Activated naive CD8-positive, alpha-beta T cell treated with anti-CD3 and anti-CD28 coated beads, Interleukin-2, amount 10 ng/mL, durations not matched to agents 7 days and 5 days (primary cell): ENCODE data around the gene CST9. TPM values are rescaled to one million over a fixed set of nuclear protein-coding genes. Genes with fewer than 3 reads are reported as not detected.

Experiments
- ATAC-seq: fragments of 150-1000 bp; cut with Tn5 transposase; one replicate; pipeline ENCODE4 v1.10.0; 2021; ENCODE audit warnings: low read depth, moderate library complexity
- POLR2A ChIA-PET: fragments of 350-600 bp; sonication (Branson Sonifier 250); formaldehyde crosslinking; loops from one replicate; lab custom pipeline; 2021; ENCODE audit warnings: antibody characterized with exemption; lab: Charles Lee
- DNase-seq: peaks from one replicate; pipeline ENCODE4 v3.0.0; 2021
- H3K27ac Mint-ChIP-seq: one replicate; pipeline ENCODE4 v1.8.0; 2022; ENCODE audit warnings: mild to moderate bottlenecking, mixed read lengths
- H3K27me3 Mint-ChIP-seq: one replicate; pipeline ENCODE4 v1.8.0; 2022; ENCODE audit warnings: mild to moderate bottlenecking, moderate library complexity, mixed read lengths
- H3K36me3 Mint-ChIP-seq: one replicate; pipeline ENCODE4 v1.8.0; 2021; ENCODE audit warnings: mild to moderate bottlenecking, mixed read lengths
- H3K4me1 Mint-ChIP-seq: one replicate; pipeline ENCODE4 v1.8.0; 2021; ENCODE audit warnings: mixed read lengths
- H3K4me3 Mint-ChIP-seq: one replicate; pipeline ENCODE4 v1.8.0; 2022; ENCODE audit warnings: mild to moderate bottlenecking, moderate library complexity, mixed read lengths
- H3K9me3 Mint-ChIP-seq: one replicate; pipeline ENCODE4 v1.8.0; 2021; ENCODE audit warnings: mixed read lengths
- total RNA-seq, 2 experiments: library from RNA; stranded (reverse); gene quantifications; one replicate each; pipeline ENCODE4 v1.2.3, GENCODE V29; 2021

CST9 gene
- total RNA-seq, 2 experiments from 2014 or later, result not detected

- Mint-ChIP-seq H3K27me3 (peaks cover 26% of the 10 kb centered on the region), H3K4me3 (no peak overlapping the region), H3K36me3 (no peaks in the 10 kb centered on the region), H3K27ac (no peak overlapping the region), H3K9me3 (no peaks in the 10 kb centered on the region), H3K4me1 (no peaks in the 10 kb centered on the region)
- DNase-seq (no peak), ATAC-seq (no peak)
- POLR2A ChIA-PET, result no interaction called here
These were observed 28.5 kb upstream of the CST9 start for GRCh38 chr20:23634044-23634801.

GRCh38 chr20:23632711-23633573, 27.2 kb upstream of the CST9 start:
- H3K36me3 Mint-ChIP-seq, result no peaks in the 10 kb centered on the region
- H3K4me3 Mint-ChIP-seq, result no peak overlapping the region
- no peaks in the 10 kb centered on the region for H3K4me1 Mint-ChIP-seq
- ATAC-seq (no peak), DNase-seq (no peak)
- H3K9me3 Mint-ChIP-seq, result no peaks in the 10 kb centered on the region
- no peak overlapping the region for H3K27ac Mint-ChIP-seq
- H3K27me3 Mint-ChIP-seq, result peaks cover 20% of the 10 kb centered on the region
- POLR2A ChIA-PET, result no interaction called here

GRCh38 chr20:23631981-23632710, 26.4 kb upstream of the CST9 start:
- DNase-seq, result no peak
- no peak for ATAC-seq
- Mint-ChIP-seq H3K27me3 (peaks cover 18% of the 10 kb centered on the region), H3K36me3 (no peaks in the 10 kb centered on the region), H3K27ac (no peak overlapping the region), H3K4me3 (no peak overlapping the region), H3K4me1 (no peaks in the 10 kb centered on the region), H3K9me3 (no peaks in the 10 kb centered on the region)
- POLR2A ChIA-PET, result no interaction called here

- no peak for ATAC-seq
- no peaks in the 10 kb centered on the region for H3K36me3 Mint-ChIP-seq
- no peak for DNase-seq
- POLR2A ChIA-PET, result no interaction called here
- H3K9me3 Mint-ChIP-seq, result no peaks in the 10 kb centered on the region
- no peak overlapping the region for H3K4me3 Mint-ChIP-seq
- H3K27ac Mint-ChIP-seq, result no peak overlapping the region
- H3K27me3 Mint-ChIP-seq, result peaks cover 10% of the 10 kb centered on the region
- no peaks in the 10 kb centered on the region for H3K4me1 Mint-ChIP-seq
These were observed 25.6 kb upstream of the CST9 start for GRCh38 chr20:23631226-23631822.

GRCh38 chr20:23630392-23630849, 24.7 kb upstream of the CST9 start:
- peaks cover 1% of the 10 kb centered on the region for H3K27me3 Mint-ChIP-seq
- no peak overlapping the region for H3K4me3 Mint-ChIP-seq
- H3K27ac Mint-ChIP-seq, result no peak overlapping the region
- DNase-seq (no peak), ATAC-seq (no peak)
- no peaks in the 10 kb centered on the region for H3K4me1 Mint-ChIP-seq
- H3K36me3 Mint-ChIP-seq, result no peaks in the 10 kb centered on the region
- H3K9me3 Mint-ChIP-seq, result no peaks in the 10 kb centered on the region
- POLR2A ChIA-PET, result no interaction called here

GRCh38 chr20:23629542-23630391, 24.1 kb upstream of the CST9 start:
- no peaks in the 10 kb centered on the region for H3K9me3 Mint-ChIP-seq

GRCh38 chr20:23629017-23629541, 23.4 kb upstream of the CST9 start:
- ATAC-seq (no peak), DNase-seq (no peak)
- no peak overlapping the region for H3K27ac Mint-ChIP-seq
- H3K36me3 Mint-ChIP-seq, result no peaks in the 10 kb centered on the region
- POLR2A ChIA-PET, result no interaction called here
- no peak overlapping the region for H3K4me3 Mint-ChIP-seq
- H3K9me3 Mint-ChIP-seq, result no peaks in the 10 kb centered on the region
- H3K27me3 Mint-ChIP-seq, result peaks cover 1% of the 10 kb centered on the region
- no peaks in the 10 kb centered on the region for H3K4me1 Mint-ChIP-seq

More at GRCh38 chr20:23629542-23630391, 24.1 kb upstream of the CST9 start:
- no peak overlapping the region for H3K27ac Mint-ChIP-seq
- POLR2A ChIA-PET, result no interaction called here
- peaks cover 1% of the 10 kb centered on the region for H3K27me3 Mint-ChIP-seq
- no peaks in the 10 kb centered on the region for H3K36me3 Mint-ChIP-seq
- H3K4me3 Mint-ChIP-seq, result no peak overlapping the region
- DNase-seq (no peak), ATAC-seq (no peak)
- no peaks in the 10 kb centered on the region for H3K4me1 Mint-ChIP-seq

GRCh38 chr20:23628402-23629016, 22.8 kb upstream of the CST9 start:
- Mint-ChIP-seq H3K9me3 (no peaks in the 10 kb centered on the region), H3K27ac (no peak overlapping the region), H3K4me1 (no peaks in the 10 kb centered on the region), H3K4me3 (no peak overlapping the region), H3K27me3 (peaks cover 1% of the 10 kb centered on the region), H3K36me3 (no peaks in the 10 kb centered on the region)
- ATAC-seq (no peak), DNase-seq (no peak)
- POLR2A ChIA-PET, result no interaction called here

GRCh38 chr20:23627501-23627900, 21.8 kb upstream of the CST9 start:
- Mint-ChIP-seq H3K27me3 (peaks cover 1% of the 10 kb centered on the region), H3K27ac (no peak overlapping the region), H3K9me3 (no peaks in the 10 kb centered on the region), H3K4me1 (peaks cover 3% of the 10 kb centered on the region), H3K36me3 (no peaks in the 10 kb centered on the region), H3K4me3 (no peak overlapping the region)
- ATAC-seq, result no peak
- DNase-seq, result no peak
- POLR2A ChIA-PET, result no interaction called here

GRCh38 chr20:23626040-23626620, 20.4 kb upstream of the CST9 start:
- POLR2A ChIA-PET, result no interaction called here

GRCh38 chr20:23625236-23625964, 19.7 kb upstream of the CST9 start:
- POLR2A ChIA-PET, result no interaction called here
- ATAC-seq, result no peak
- Mint-ChIP-seq H3K4me3 (no peak overlapping the region), H3K36me3 (no peaks in the 10 kb centered on the region), H3K4me1 (peaks cover 3% of the 10 kb centered on the region), H3K27me3 (peaks cover 4% of the 10 kb centered on the region), H3K27ac (no peak overlapping the region), H3K9me3 (no peaks in the 10 kb centered on the region)
- no peak for DNase-seq

More at GRCh38 chr20:23626040-23626620, 20.4 kb upstream of the CST9 start:
- peaks cover 3% of the 10 kb centered on the region for H3K4me1 Mint-ChIP-seq
- peaks cover 4% of the 10 kb centered on the region for H3K27me3 Mint-ChIP-seq
- no peak overlapping the region for H3K4me3 Mint-ChIP-seq
- DNase-seq (no peak), ATAC-seq (no peak)
- no peaks in the 10 kb centered on the region for H3K9me3 Mint-ChIP-seq
- no peaks in the 10 kb centered on the region for H3K36me3 Mint-ChIP-seq
- no peak overlapping the region for H3K27ac Mint-ChIP-seq
